NCI-H510A (cell line): ENCODE data around the gene APOLD1.

Source experiments
- DNase-seq: peaks from one replicate; lab custom pipeline; 2025; lab: John Stamatoyannopoulos, UW

APOLD1 gene

GRCh38 chr12:12839873-12840579 is 54.6 kb downstream of the APOLD1 start:
- DNase-seq: no peak

GRCh38 chr12:12840580-12840899 is 55.1 kb downstream of the APOLD1 start:
- DNase-seq: no peak
